Smooth muscle cell (in vitro differentiated cells): ENCODE measurements around the gene TTLL5. TPM values are rescaled to one million over a fixed set of nuclear protein-coding genes. Genes with fewer than 3 reads are reported as not detected.

Experiments used
- DNase-seq: peaks from one replicate; lab custom pipeline; 2025; ENCODE audit not compliant: unreplicated experiment; lab: John Stamatoyannopoulos, UW
- H2AFZ ChIP-seq: fragments of 200-600 bp; sonication (generic); 2 replicates; pipeline ENCODE4 v1.6.0; 2016; ENCODE audit warnings: antibody characterized with exemption, low read depth, mild to moderate bottlenecking
- H3F3A ChIP-seq: fragments of 200-600 bp; sonication (generic); 2 replicates; pipeline ENCODE4 v1.6.0; 2017; ENCODE audit warnings: antibody characterized with exemption, low read depth
- H3K27ac ChIP-seq: fragments of 200-600 bp; sonication (generic); 2 replicates; pipeline ENCODE4 v1.5.1; 2016; ENCODE audit warnings: low read depth, mild to moderate bottlenecking
- H3K27me3 ChIP-seq: fragments of 200-600 bp; sonication (generic); 2 replicates; pipeline ENCODE4 v1.6.1; 2016; ENCODE audit warnings: low read depth, mild to moderate bottlenecking
- H3K36me3 ChIP-seq: fragments of 200-600 bp; sonication (generic); 2 replicates; pipeline ENCODE4 v1.5.1; 2016; ENCODE audit warnings: low read depth
- H3K4me1 ChIP-seq: fragments of 200-600 bp; sonication (generic); 2 replicates; pipeline ENCODE4 v1.5.1; 2016; ENCODE audit warnings: low read depth
- H3K4me2 ChIP-seq: fragments of 200-600 bp; sonication (generic); 2 replicates; pipeline ENCODE4 v1.6.0; 2016; ENCODE audit warnings: mild to moderate bottlenecking
- H3K4me3 ChIP-seq: fragments of 200-600 bp; sonication (generic); 2 replicates; pipeline ENCODE4 v1.5.1; 2016; ENCODE audit warnings: mild to moderate bottlenecking
- H3K79me2 ChIP-seq: fragments of 200-600 bp; sonication (generic); 2 replicates; pipeline ENCODE4 v1.6.0; 2016; ENCODE audit warnings: low read depth, mild to moderate bottlenecking
- H3K9ac ChIP-seq: fragments of 200-600 bp; sonication (generic); 2 replicates; pipeline ENCODE4 v1.6.0; 2016; ENCODE audit warnings: low read depth
- H3K9me3 ChIP-seq: fragments of 200-600 bp; sonication (generic); replicated peaks from 2 replicates; pipeline ENCODE4 v1.5.1; 2016; ENCODE audit warnings: low read depth
- H4K20me1 ChIP-seq: fragments of 200-600 bp; sonication (generic); 2 replicates; pipeline ENCODE4 v1.6.0; 2016; ENCODE audit warnings: low read depth
- WGBS: methylation state at CpG from one replicate; pipeline ENCODE4 v1.1.7; 2016; ENCODE audit warnings: low lambda C conversion rate; 5-methylcytosine and 5-hydroxymethylcytosine counted together
- polyA plus RNA-seq: library from polyadenylated mRNA; unstranded; fragments of >200 nt; fragmentation: Nextera tagmentation; extraction: Ambion mirVana; gene quantifications from 2 replicates; pipeline ENCODE4 v1.2.1, GENCODE V29; 2016
- total RNA-seq: library from RNA; depleted of rRNA; stranded (reverse); fragments of >200 nt; gene quantifications from 2 replicates; pipeline ENCODE4 v1.2.3, GENCODE V29; 2014
- TF ChIP-seq, protein P1 (sequence below): fragments of 200-600 bp; sonication (generic); IDR thresholded peaks from 2 replicates; pipeline ENCODE4 v1.5.1; 2017; ENCODE audit warnings: borderline replicate concordance, mild to moderate bottlenecking, antibody characterized with exemption; ENCODE audit not compliant: insufficient read depth, poor library complexity, severe bottlenecking

TTLL5 gene
- total and polyA plus RNA-seq, 2 experiments from 2014 or later: 12.6 to 38.0 TPM

DNA sequence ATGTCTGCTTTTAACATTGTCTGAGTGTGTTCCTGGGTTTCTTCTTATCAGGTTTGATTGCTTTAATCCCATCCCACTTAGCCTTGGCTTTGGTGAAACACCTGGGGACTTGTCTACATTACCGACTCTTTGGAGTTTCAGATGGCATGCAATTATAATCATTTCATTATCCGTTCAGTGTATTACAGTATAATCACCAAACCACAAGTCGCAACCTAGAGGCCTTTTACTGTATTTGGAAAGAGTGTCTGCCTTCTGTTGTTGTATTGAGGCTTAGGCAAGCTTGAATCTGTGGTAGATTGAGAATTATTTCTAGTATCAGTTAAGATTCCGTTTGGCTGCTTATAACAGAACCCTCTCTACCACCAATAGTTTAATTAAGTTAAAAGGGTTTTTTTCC, 216.8 kb downstream of the TTLL5 start:
- no peak for DNase-seq
- peaks cover 29% of the 10 kb centered on the region for H3K4me1 ChIP-seq
- TF ChIP-seq, protein P1, sequence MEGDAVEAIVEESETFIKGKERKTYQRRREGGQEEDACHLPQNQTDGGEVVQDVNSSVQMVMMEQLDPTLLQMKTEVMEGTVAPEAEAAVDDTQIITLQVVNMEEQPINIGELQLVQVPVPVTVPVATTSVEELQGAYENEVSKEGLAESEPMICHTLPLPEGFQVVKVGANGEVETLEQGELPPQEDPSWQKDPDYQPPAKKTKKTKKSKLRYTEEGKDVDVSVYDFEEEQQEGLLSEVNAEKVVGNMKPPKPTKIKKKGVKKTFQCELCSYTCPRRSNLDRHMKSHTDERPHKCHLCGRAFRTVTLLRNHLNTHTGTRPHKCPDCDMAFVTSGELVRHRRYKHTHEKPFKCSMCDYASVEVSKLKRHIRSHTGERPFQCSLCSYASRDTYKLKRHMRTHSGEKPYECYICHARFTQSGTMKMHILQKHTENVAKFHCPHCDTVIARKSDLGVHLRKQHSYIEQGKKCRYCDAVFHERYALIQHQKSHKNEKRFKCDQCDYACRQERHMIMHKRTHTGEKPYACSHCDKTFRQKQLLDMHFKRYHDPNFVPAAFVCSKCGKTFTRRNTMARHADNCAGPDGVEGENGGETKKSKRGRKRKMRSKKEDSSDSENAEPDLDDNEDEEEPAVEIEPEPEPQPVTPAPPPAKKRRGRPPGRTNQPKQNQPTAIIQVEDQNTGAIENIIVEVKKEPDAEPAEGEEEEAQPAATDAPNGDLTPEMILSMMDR: no peak

DNA sequence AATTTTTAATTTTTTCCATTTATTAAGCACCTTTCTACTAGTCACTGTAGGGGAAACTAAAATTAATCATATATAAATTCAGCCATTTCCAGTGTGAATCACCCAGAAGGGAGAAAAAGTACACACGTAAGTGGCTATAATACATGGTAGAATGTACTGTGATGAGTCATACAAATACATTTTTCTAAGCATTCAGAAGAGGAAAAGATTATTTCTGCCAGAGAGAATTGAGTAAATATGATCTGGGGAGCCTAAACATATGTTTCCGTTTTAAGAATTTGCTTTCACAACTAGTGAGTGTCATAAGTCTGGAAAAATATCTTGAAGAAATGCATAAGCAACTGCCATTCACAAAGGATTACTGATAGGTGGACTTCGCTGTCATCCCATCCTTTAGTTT, 218.0 kb downstream of the TTLL5 start:
- H3K27ac ChIP-seq: peak overlapping the region; percentile 88
- H4K20me1 ChIP-seq: no peaks in the 10 kb centered on the region
- DNase-seq: no peak
- peak overlapping the region; percentile 63 for H3K4me2 ChIP-seq
- peaks cover 20% of the 10 kb centered on the region for H3F3A ChIP-seq
- H2AFZ ChIP-seq: no peak overlapping the region
- no peaks in the 10 kb centered on the region for H3K79me2 ChIP-seq
- H3K4me3 ChIP-seq: no peak overlapping the region
- peaks cover 31% of the 10 kb centered on the region for H3K4me1 ChIP-seq
- no peaks in the 10 kb centered on the region for H3K27me3 ChIP-seq
- H3K36me3 ChIP-seq: no peaks in the 10 kb centered on the region
- 38% methylated on average over 3 of the region's 3 CpGs for WGBS
- H3K9me3 ChIP-seq: no peaks in the 10 kb centered on the region
- TF ChIP-seq, protein P1: no peak
- H3K9ac ChIP-seq: peak overlapping the region; percentile 14

More for the DNA sequence above, 216.8 kb downstream of the TTLL5 start:
- Histone ChIP-seq H3K79me2 (no peaks in the 10 kb centered on the region), H3K4me3 (no peak overlapping the region), H3K27me3 (no peaks in the 10 kb centered on the region), H2AFZ (no peak overlapping the region), H3K4me2 (peak overlapping the region; percentile 63), H3K9ac (no peak overlapping the region), H3F3A (peaks cover 19% of the 10 kb centered on the region), H3K36me3 (no peaks in the 10 kb centered on the region), H4K20me1 (no peaks in the 10 kb centered on the region), H3K9me3 (no peaks in the 10 kb centered on the region), H3K27ac (peak overlapping the region; percentile 88)
- 30% methylated on average over 4 of the region's 4 CpGs for whole genome bisulfite sequencing

- Histone ChIP-seq H3K9ac (no peak overlapping the region), H3K79me2 (no peaks in the 10 kb centered on the region), H2AFZ (no peak overlapping the region), H3K27me3 (no peaks in the 10 kb centered on the region), H4K20me1 (no peaks in the 10 kb centered on the region), H3K4me1 (peaks cover 33% of the 10 kb centered on the region), H3K9me3 (no peaks in the 10 kb centered on the region), H3K36me3 (no peaks in the 10 kb centered on the region), H3F3A (peaks cover 27% of the 10 kb centered on the region), H3K4me3 (no peak overlapping the region), H3K27ac (no peak overlapping the region), H3K4me2 (no peak overlapping the region)
- WGBS: 100% methylated on average over 1 of the region's 1 CpG
- no peak for DNase-seq
- TF ChIP-seq, protein P1: no peak
These were observed 219.5 kb downstream of the TTLL5 start for GRCh38 chr14:75880512-75880911.

DNA sequence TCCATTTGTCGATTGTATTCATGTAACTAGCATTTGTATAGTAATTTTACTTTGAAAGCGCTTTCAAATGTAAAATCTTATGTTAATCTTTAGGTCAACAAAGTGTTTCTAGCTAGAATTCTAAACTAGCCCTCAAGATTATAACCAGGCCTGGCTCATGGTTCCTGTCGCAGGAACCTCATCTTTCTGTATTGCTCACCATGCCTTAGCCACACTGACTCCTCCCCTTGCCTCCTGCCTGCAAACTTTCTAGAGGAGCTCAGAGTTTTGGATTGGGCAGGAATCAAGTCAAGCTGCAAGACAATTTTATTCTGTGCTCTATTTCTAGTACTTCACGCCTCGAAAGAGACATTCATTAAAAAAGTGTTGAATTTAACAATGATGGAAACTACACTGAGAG, 220.9 kb downstream of the TTLL5 start:
- Histone ChIP-seq H3K9ac (no peak overlapping the region), H3K4me1 (peaks cover 40% of the 10 kb centered on the region)

More for the DNA sequence above, 220.9 kb downstream of the TTLL5 start:
- no peaks in the 10 kb centered on the region for H3K79me2 ChIP-seq
- no peaks in the 10 kb centered on the region for H3K27me3 ChIP-seq
- H3K27ac ChIP-seq: peak overlapping the region; percentile 57
- H3F3A ChIP-seq: peaks cover 38% of the 10 kb centered on the region
- H3K36me3 ChIP-seq: no peaks in the 10 kb centered on the region
- no peak overlapping the region for H3K4me3 ChIP-seq
- TF ChIP-seq, protein P1: no peak
- WGBS: 64% methylated on average over 5 of the region's 5 CpGs
- H3K4me2 ChIP-seq: peak overlapping the region; percentile 51
- H4K20me1 ChIP-seq: no peaks in the 10 kb centered on the region
- no peak for DNase-seq
- H2AFZ ChIP-seq: no peak overlapping the region
- no peaks in the 10 kb centered on the region for H3K9me3 ChIP-seq
